Cardiac fibroblast (primary cell): Measurements from ENCODE around the gene TUNAR.

Experiments used
- DNase-seq, 2 donors: peaks; one replicate each; pipeline versions ENCODE4 v3.0.0 to v3.0.0-alpha.2; 2010; ENCODE audit warnings: low read depth in 2 of 2
- H3K4me3 ChIP-seq, 2 donors: replicated peaks in 1 of 2; 1 replicate in 1 of 2; 2 replicates in 1 of 2; pipeline ENCODE4 v1.5.1; 2011; ENCODE audit warnings: low read depth in 2 of 2, low read length in 2 of 2, mild to moderate bottlenecking in 2 of 2, moderate library complexity in 1 of 2
- TF ChIP-seq, protein P1 (sequence below): IDR thresholded peaks from one replicate; pipeline ENCODE4 v1.5.1; 2011; ENCODE audit warnings: low read depth, mild to moderate bottlenecking, low read length, inconsistent platforms

TUNAR gene

DNA sequence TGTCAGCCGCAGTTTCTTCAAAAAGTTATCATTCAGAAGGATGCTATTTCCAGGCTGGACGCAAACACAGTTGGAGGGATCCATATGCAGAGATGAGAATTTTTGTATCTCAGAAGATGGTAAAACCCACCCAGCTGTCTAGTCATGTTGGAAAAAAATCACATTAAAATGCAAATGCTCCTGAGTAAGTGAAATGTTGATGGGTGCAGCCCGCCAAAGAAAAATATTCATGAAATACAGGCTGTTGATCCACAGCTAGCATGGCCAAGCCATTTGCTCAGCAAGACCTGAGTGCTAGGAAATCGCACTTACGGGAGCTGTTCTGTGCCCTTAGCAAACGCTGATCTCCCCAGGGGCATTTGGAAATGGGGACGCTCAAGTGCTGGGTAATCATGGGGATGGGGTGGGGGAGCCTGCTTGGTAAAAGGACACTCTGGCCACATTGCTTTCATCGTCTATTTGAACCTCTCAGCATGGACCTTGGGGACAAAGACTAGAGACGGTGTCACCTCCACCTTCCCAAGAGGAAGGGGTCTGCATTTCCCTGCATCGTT is 25.7 kb downstream of the TUNAR start:
- TF ChIP-seq, protein P1, sequence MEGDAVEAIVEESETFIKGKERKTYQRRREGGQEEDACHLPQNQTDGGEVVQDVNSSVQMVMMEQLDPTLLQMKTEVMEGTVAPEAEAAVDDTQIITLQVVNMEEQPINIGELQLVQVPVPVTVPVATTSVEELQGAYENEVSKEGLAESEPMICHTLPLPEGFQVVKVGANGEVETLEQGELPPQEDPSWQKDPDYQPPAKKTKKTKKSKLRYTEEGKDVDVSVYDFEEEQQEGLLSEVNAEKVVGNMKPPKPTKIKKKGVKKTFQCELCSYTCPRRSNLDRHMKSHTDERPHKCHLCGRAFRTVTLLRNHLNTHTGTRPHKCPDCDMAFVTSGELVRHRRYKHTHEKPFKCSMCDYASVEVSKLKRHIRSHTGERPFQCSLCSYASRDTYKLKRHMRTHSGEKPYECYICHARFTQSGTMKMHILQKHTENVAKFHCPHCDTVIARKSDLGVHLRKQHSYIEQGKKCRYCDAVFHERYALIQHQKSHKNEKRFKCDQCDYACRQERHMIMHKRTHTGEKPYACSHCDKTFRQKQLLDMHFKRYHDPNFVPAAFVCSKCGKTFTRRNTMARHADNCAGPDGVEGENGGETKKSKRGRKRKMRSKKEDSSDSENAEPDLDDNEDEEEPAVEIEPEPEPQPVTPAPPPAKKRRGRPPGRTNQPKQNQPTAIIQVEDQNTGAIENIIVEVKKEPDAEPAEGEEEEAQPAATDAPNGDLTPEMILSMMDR, result no peak
- H3K4me3 ChIP-seq, result no peak overlapping the region
- no peak for DNase-seq

DNA sequence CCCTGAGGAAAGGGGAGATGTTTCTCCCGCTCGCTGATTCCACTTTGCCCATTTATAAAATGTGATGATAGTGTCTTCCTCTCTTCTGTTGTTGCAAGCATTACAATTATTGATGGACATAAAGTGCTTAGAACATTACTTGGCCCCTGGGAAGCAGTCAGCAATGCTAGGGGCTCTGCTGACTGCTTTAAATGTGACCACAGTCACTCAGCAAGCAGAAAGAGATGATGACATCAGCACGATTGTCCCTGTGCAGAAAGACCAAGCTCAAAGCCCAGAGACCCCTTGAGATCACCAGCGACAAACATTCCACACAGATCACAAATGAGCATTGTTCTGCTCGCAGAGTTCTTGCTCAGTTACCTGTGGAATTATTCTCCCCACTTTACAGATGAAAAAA is 26.5 kb downstream of the TUNAR start:
- DNase-seq, result no peak
- TF ChIP-seq, protein P1, result no peak
- no peak overlapping the region for H3K4me3 ChIP-seq

DNA sequence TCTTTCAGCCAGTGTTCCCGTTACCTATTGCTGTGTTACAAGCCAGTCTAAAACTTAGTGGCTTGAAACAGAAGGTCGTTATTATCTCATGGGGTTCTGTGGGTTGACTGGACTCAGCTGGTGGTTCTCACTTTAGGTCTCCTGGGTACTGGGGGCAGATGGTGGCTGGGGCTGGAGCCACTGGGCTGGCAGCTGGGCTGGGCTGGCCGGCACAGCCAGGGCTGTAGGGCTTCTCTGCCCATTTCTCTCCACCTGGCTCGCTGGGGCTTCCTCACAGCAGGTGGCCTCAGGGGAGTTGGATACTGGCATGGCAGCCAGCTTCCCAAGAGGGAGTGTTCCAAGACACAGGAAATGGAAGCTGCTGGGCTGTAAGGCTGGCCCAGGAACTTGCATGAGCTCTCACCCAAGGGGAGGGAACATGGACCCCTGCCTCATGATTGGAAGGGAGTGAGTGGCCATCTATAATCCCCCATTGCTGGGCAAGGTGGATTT is 27.0 kb downstream of the TUNAR start:
- DNase-seq, result no peak
- TF ChIP-seq, protein P1, result no peak
- no peak overlapping the region for H3K4me3 ChIP-seq

DNA sequence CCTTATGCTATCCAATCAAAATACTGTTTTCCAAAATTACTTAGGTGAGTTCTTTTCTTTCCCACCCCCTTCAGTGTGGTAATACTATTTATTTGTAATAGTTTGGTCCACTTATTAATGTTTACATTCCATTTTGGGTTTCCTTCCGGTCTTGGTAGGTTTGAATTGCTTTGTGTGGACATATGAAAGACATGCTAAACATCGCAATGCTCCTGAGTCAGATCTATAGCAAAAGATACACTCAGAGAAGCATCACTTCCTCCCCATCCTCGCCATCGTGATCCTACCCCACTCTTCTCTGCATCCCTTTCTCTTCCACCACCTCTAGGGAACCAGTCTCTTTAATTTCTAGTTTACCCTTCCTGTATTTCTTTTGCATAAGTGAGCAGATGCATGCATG is 30.0 kb downstream of the TUNAR start:
- no peak for DNase-seq
- TF ChIP-seq, protein P1, result no peak
- no peak overlapping the region for H3K4me3 ChIP-seq

DNA sequence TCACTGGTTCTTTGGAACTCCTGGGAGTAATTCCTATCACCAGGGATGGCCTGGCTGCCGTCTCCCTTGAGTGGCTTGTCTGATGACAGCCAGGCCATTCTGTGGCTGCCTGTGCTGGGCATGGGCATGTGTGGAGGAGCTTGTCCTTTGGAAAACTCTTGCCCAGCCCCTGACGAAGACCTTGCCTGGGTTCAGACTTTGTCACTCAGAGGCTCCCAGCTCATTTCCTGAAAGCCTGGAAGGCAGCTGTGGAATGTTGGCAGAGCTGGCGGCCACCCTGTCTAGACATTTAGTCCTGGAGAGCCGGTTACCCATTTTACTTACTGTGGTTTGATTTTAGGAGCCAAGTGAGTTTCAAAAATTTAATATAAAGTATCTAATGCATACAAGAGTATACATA is 34.0 kb downstream of the TUNAR start:
- DNase-seq, result no peak
- no peak overlapping the region for H3K4me3 ChIP-seq
- TF ChIP-seq, protein P1, result no peak

DNA sequence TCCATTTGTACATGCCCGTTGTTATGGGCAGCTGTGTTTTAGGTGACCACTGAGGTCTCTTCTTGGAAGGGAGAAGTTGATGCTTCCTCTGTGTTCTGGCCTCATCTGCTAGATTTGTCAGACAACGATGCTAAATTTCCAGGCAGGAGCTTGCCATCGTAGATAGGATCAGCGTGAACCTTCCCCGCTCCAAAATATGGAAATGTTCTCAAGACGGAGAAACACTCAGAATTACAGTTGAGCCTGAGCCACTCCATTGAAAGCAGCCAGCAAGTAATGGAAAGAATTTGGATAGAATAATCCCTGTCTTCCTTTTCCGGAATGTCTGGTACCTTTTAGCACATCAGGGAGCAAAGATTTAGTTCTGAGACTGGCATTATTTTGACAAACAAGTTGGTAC is 34.8 kb downstream of the TUNAR start:
- no peak for DNase-seq

DNA sequence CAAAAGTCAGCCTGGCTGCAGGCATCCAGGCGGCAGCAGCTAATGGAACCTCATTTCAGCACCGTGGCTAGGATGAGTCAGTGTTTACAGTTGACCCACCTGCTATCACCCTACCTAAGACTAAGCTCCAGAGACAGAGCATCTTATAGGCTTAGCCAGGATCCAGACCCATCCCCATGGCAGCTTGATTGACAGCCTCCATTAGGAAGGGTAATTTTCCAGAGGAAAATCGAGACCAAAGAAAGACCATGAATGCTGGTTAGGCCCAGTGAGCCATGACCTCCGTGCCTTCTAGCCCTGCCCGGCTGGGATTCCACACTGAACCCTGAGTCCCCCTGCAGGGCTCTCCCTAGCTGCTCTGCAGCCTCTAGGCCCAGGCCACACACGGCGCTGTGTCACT is 38.7 kb downstream of the TUNAR start:
- no peak for DNase-seq
- H3K4me3 ChIP-seq, result no peak overlapping the region
- TF ChIP-seq, protein P1, result no peak

More for the DNA sequence above, 34.8 kb downstream of the TUNAR start:
- TF ChIP-seq, protein P1, result no peak
- H3K4me3 ChIP-seq, result no peak overlapping the region
